Keratinocyte (primary cell): ENCODE data around the gene ARL6IP4.

Experiments used
- CTCF ChIP-seq, 3 experiments: IDR thresholded peaks in 1 of 3; conservative IDR thresholded peaks in 1 of 3; optimal IDR thresholded peaks in 1 of 3; 2 replicates in 2 of 3; 3 replicates in 1 of 3; pipeline versions ENCODE3 to v1.5.1; 2011; ENCODE audit warnings: low read length in 3 of 3, mild to moderate bottlenecking in 3 of 3, moderate library complexity in 2 of 3, control low read depth in 1 of 3, inconsistent platforms in 1 of 3; ENCODE audit not compliant: insufficient read depth in 2 of 3; ENCODE audit errors: extremely low read depth in 1 of 3
- EZH2 ChIP-seq: IDR thresholded peaks from one replicate; pipeline ENCODE4 v1.6.1; 2012; ENCODE audit warnings: inconsistent platforms, mild to moderate bottlenecking, low read length, moderate library complexity

- TF ChIP-seq CTCF (optimal IDR thresholded peaks at IDR 0.05 in 1 of 3, IDR thresholded peaks at IDR 0.05 in 1 of 3, conservative IDR thresholded peaks at IDR 0.05 in 1 of 3; ENCODE audit: extremely low read depth in 1 of 3, insufficient read depth in 2 of 3, low read length in 3 of 3): no peak
- no peak for TF ChIP-seq EZH2
These were observed 5.9 kb downstream of the ARL6IP4 start for GRCh38 chr12:122986258-122986871.
